HepG2 (cell line): ENCODE data around the gene GLTPD2. TPM values are rescaled to one million over a fixed set of nuclear protein-coding genes. Genes with fewer than 3 reads are reported as not detected.
A peak's percentile ranks its signal among the peaks of the same experiment; 100 is the strongest.

Experiments
- ARNT2 ChIP-seq: sonication (generic); formaldehyde crosslinking; IDR thresholded peaks from 2 replicates; pipeline ENCODE4 v1.8.0; 2022; ENCODE audit warnings: mild to moderate bottlenecking, low read depth, missing genetic modification reagents, moderate library complexity
- IRF1 ChIP-seq: sonication (generic); formaldehyde crosslinking; IDR thresholded peaks from 2 replicates; pipeline ENCODE4 v1.4.0; 2020; ENCODE audit warnings: low read depth, mild to moderate bottlenecking, missing genetic modification reagents
- MLXIP ChIP-seq: sonication (generic); formaldehyde crosslinking; IDR thresholded peaks from 2 replicates; pipeline ENCODE4 v1.9.0; 2021; ENCODE audit warnings: missing genetic modification reagents, borderline replicate concordance
- RXRA ChIP-seq: sonication (generic); formaldehyde crosslinking; IDR thresholded peaks from 2 replicates; pipeline ENCODE4 v1.5.1; 2020; ENCODE audit warnings: missing genetic modification reagents
- ZNF142 ChIP-seq: sonication (generic); formaldehyde crosslinking; IDR thresholded peaks from 2 replicates; pipeline ENCODE4 v1.4.0; 2020; ENCODE audit warnings: missing genetic modification reagents
- polyA plus RNA-seq, 8 experiments: library from polyadenylated mRNA; depleted of rRNA in 3 of 8; stranded (reverse) in 7 of 8; unstranded in 1 of 8; fragments of >200 nt; fragmentation: Illumina TruSeq in 4 of 8; extraction: Trizol in 4 of 8; gene quantifications; 2 replicates each; pipeline versions ENCODE4 v1.2.1 to v1.2.3, GENCODE V29; 2011 to 2016; ENCODE audit warnings: low read depth in 4 of 8, missing spikeins in 1 of 8, mixed read lengths in 1 of 8; ENCODE audit not compliant: insufficient read depth in 1 of 8
- total RNA-seq, 5 experiments: library from RNA; depleted of rRNA; stranded (reverse); fragments of >200 nt; fragmentation: Illumina TruSeq; extraction: Trizol; gene quantifications; 2 replicates each; pipeline ENCODE4 v1.2.3, GENCODE V29; 2016; ENCODE audit warnings: low read depth in 1 of 5

Gene GLTPD2
- total and polyA plus RNA-seq, 2 of the 13 experiments (the other 11 are each of a cell fraction or from before 2014, with no cell fraction given): 7.5 to 12.9 TPM

- TF ChIP-seq ZNF142 (CRISPR knock-in tag) (peak; percentile 87), IRF1 (CRISPR knock-in tag) (no peak), RXRA (CRISPR knock-in tag) (no peak), MLXIP (peak; percentile 36; the same call in 1 of the 2 replicates), ARNT2 (peak; percentile 68; the same call in 1 of the 2 replicates)
- TF ChIP-seq, all 625 proteins: peak for 203
These were observed 1.4 kb downstream of the GLTPD2 start (continued) for GRCh38 chr17:4789951-4790704.
